ENCODE data around the gene LDB3.

LDB3 gene

DNA sequence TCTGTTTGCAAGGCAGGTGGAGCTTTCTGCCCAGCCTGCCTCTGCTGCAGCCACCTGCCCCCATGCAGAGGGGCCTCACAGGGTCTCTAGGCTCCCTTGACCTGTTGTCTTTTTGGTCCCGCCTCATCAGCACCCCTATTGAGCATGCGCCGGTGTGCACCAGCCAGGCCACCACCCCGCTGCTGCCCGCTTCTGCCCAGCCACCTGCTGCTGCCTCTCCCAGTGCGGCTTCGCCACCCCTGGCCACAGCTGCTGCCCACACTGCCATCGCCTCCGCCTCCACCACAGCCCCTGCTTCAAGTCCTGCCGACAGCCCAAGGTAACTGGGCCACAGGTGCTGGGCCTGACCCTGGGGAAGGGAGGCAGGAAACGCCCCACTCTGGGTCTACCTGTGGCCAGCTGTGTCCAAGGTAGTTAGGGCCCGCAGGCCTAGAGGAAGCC, 38.1 kb downstream of the LDB3 start:
- DNase-seq (ENCODE audit: low read depth, low spot score), result no peak

DNA sequence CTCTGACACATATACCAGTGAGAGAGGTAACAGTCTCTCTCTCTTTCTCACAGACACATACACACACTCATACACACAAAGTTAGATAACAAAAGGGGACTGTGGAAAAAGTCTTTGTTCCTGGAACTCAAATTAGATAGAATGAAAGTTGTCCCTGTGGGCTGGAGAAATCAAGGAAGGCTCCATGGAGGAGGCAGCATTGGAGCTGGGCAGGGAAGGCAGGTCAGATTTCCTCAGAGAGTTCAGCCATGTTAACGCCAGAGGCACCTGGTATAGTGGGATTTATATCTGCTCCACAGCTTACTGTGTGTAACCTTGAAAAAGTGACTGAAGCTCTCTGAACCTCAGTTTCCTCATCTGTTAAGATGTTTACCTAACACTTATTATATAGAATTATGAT, 38.7 kb downstream of the LDB3 start:
- no peak for DNase-seq (ENCODE audit: low read depth, low spot score)

- DNase-seq (ENCODE audit: low read depth, low spot score), result peak; percentile 67
Measured at GRCh38 chr10:86707505-86707904, 39.2 kb downstream of the LDB3 start.

DNA sequence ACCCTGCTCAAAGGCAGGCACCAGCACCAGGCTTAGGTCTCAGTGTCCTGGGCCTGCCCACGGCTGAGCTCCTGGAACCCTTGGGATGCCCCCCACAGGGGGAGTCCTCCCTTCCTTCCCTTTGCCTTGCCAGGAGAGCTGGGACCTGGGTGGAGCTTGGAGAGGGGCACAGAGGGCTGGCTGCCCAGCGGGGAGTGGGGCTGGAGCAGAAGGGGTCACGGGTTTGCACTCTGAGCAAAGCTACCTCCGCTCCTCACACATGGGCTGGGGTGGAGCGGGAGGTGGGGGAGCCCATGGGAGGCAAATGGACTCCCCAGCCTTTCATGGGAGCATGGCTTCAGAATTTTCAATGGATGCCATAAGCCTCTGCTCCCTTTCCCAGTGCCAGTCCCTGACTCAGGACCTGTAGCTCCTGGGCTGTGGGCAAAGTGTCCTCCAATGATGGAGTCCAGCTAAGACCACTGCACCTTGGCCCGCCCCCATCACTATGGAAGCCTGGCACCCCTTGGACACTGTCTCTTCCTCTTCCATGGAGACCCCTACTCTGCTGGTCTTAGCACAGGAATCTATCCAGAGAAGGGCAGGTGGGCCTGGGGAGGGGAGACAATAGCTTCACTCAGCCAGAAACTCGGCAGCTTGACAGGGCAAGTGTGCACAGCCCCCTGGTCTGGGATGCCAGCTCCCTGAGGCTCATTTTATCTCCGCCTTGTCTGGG, 39.9 kb downstream of the LDB3 start:
- DNase-seq (ENCODE audit: low read depth, low spot score), result no peak

DNA sequence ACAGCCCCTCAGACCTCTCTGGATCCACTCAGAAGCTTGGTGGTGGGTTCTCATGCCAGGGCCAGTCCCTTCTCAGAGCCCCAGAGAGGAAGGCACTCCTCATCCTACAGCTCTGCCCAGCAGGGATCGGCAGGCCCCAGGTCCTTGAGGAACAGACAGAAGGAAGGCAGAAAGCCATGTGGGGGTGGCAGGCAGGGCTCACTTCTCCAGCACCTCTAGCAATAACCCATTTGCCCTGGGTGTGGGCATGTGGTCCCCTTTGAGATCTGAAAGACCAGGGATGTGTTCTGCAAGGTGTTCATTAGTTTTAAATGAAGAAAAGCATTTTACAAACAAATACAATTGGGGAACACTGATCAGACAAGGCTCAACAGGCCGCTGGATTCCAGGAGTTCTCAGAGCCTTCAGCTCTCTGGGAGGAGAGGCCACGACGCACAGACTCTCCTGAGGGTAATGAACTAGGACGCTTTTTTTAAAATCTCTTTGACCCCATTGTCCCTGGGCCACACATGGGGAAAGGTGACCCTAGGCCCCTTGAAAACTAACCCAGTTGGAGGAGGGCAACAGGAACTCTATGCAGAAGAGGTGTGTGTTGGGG, 40.6 kb downstream of the LDB3 start:
- no peak for DNase-seq (ENCODE audit: low read depth, low spot score)

DNA sequence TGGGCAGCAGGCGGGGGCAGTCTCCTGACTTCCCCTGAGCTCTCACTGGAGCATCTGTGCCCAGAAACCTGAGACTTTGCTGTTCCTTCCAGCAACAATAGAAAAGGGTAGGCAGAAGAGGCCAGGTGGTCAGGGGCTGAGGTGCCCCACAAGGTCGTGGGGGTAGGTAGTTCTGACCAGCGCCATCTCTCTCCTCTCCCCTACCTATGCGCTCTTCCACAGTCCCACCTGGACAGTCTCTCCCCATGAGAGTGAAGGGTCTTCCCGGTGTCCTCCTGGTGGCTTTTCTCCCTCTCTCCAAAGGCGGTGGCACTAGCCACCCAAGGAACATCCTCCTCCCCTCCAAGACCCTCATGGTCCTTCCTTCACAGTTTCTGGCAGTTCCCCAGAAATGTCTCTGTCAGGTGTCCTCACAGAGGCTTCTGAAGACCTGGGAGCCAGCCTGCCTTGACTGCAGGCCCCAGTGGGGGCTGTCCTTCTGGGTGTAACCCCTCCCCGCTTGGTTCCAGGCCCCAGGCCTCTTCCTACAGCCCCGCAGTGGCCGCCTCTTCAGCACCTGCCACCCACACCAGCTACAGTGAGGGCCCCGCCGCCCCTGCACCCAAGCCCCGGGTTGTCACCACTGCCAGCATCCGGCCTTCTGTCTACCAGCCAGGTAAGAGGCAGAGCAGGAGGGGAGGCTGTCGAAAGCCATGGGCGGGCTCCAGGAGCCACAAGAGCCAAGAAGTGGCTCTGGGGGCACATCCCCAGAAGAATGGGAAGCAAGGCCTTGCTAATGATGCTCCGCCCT, 41.3 kb downstream of the LDB3 start:
- no peak for DNase-seq (ENCODE audit: low read depth, low spot score)

DNA sequence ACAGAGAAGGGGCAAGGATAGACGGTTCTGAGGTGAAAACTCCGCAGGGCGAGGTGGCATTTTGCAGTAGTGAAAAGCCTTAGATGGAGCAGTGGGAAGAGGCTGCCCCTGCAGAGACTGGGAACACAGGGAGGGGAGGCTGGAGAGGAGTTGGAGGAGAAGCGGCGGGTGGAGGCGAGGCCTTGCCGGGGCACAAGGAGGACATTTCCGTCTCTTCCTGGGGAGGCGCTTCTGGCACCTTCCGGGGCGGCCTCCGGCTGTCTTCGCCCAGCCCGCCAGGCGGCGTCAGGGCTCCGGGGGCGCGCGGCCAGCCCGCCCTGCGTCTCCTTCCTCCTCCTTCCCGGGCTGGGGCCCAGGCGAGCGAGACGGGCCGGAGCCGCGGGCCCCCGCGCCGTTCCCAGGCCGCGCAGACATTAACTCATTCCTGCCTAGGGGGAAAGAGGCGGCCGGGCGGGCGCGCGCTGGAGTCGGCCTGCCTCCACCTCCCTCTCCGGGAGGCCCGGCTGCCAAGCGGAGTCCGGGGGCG, 42.7 kb downstream of the LDB3 start:
- DNase-seq (ENCODE audit: low read depth, low spot score), result peak; percentile 95

DNA sequence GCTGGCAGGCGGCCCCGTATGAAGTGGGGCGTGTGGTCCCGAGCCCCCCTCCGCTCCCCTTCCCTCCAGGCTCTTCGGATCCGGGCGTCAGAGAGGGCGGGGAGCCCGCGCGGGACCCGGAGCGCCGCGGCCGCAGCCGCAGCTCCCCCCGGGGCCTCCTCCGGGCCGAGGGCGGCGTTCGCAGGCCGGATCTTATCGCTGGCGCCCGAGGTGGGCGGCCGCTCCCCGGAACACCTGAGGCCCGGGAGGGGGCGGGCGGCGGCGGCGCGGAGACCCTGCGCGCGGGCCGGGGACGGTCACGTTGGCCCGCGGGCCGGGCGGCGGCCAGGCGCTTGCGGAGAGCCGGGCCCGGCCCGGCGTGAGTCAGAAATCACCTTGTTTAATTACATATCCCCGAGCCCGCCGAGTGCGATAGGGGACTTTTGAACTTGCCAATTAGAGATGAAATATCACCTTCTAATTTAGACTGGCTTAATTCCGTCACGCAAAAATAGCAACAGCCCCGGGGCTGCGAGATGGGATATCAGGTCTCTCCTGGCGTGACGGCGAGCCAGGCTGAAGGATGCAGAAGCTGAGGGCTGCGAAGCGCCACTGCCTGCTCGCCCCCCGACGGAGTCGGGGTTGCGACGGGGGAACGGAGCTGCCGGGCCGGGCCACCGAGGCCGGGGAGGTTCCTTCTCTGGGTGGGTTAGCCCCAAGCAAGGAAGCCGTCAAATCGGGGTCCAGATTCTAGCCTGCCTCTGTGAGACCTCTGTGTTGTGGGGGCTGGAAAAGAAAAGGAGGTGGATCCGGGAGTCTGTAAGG, 43.4 kb downstream of the LDB3 start:
- peak; percentile 66 for DNase-seq (ENCODE audit: low read depth, low spot score)

DNA sequence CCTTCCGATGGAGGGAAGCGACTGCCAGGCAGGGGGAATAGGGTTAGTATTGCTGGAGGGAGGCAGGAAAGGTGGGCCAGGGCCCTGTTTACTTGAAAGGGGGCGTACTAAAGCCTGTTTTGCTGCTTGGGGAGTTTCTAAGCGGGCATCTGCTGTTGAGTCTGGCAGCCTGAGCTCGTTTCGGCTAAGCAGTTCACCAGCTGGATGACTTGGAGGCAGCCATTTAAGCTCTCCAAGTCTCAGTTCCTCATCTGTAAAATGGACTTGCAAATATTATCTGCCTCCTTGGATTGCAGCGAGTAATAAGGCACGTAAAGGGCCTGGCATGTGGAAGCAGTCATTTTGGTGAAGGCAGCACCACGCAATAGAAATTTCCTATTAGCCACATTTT, 44.0 kb downstream of the LDB3 start:
- no peak for DNase-seq (ENCODE audit: low read depth, low spot score)

- no peak for DNase-seq (ENCODE audit: low read depth, low spot score)
Measured at GRCh38 chr10:86715156-86715795, 47.0 kb downstream of the LDB3 start.

DNA sequence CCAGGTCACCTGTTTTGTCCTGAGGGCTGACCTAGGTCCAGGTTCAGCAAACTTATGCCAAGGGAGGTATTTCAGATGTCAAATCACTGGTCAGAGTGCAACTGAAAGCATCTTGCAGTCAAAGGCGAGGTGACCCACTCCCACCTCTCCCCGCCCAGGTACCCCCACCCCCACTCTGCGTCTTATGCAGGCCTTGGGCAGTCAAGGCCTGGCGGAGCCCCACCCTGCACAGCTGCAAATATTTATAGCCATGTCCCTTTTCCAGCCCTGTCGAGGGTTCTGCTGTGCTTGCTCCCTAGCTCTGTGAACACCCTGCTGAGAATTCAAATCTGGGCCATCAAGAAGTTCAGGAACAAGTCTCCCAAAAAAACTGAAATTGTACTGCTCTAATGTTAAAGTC, 47.5 kb downstream of the LDB3 start:
- DNase-seq (ENCODE audit: low read depth, low spot score), result no peak

- DNase-seq (ENCODE audit: low read depth, low spot score), result no peak
Measured at GRCh38 chr10:86716466-86716865, 48.2 kb downstream of the LDB3 start.

GRCh38 chr10:86718556-86718955, 50.2 kb downstream of the LDB3 start:
- DNase-seq (ENCODE audit: low read depth, low spot score), result no peak

DNA sequence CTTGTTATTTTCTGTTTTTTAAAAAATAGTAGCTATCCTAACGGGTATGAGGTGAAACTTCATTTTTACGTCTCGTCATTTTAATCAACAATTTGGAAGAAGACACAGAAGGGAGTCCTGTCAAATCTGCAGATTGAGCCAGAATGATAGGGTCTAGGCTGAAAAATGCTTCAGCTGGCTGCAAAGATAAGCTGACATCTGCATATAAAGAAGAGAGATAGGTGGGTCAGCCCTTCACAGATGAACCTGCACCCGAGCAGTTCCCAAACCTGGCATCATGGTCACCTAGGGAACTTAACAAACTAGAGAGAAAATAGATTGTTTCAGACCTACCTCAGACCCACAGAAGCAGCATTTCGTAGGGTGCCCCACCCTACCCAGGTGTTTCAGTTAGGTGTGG, 52.9 kb downstream of the LDB3 start:
- DNase-seq (ENCODE audit: low read depth, low spot score), result no peak

DNA sequence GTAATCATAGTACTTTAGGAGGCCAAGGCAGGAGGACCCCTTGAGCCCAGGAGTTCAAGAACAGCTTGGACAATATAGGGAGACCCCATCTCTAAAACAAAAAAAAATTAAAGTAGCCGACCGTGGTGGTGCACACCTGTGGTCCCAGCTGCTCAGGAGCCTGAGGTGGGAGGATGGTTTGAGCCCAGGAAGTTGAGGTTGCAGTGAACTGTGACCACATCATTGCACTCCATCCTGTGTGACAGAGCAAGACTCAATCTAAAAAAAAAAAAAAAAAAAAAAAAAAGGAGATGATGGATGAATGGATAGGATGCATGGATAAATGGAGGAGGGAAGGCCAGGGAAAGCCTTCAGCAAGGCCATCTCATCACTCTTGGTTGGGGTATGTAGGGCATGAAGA, 54.7 kb downstream of the LDB3 start:
- no peak for DNase-seq (ENCODE audit: low read depth, low spot score)

DNA sequence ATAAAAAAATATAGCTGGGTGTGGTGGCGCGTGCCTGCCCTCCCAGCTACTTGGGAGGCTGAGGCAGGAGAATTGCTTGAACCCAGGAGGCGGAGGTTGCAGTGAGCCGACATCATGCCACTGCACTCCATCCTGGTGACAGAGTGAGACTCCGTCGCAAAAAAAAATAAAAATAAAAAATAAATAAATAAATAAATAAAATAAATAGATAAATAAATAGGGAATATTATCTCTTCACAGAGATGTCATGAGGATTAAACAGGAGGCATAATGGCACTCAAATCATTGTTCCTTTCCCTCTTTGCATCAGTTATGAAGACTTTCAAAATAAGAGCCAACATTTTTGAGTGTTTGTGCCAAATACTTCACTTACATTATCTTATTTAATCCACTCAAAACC, 56.1 kb downstream of the LDB3 start:
- no peak for DNase-seq (ENCODE audit: low read depth, low spot score)

DNA sequence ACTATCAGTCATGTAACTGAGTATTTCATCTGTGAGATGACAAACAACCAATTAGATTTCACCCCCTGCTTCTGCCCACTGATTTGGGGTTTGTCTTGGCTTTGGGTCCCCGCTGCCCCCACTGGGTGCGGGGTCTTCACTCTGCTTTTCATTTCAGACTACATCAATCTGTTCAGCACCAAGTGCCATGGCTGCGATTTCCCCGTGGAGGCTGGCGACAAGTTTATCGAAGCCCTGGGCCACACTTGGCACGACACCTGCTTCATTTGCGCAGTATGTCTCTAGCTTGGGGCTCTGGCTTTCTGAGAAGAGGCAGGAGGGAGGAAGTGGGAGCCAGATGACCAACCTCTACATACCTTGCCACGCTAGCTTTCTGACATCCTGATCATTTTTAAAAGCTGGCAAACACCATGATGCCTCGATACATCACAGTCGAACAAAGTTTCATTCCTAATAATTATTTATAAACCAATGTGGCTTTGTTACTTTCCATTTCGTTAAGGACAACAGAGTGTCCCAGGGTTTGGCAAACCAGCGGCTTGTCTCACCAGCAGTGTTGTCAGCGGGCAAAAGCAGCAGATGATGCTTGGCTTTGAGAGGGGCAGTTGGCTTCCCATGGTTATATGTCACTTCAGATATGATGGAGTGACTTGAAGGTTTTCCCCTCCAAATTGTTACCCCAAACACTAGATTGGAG, 57.8 kb downstream of the LDB3 start:
- no peak for DNase-seq (ENCODE audit: low read depth, low spot score)

- DNase-seq (ENCODE audit: low read depth, low spot score), result no peak
Measured at GRCh38 chr10:86726677-86726999, 58.3 kb downstream of the LDB3 start.

DNA sequence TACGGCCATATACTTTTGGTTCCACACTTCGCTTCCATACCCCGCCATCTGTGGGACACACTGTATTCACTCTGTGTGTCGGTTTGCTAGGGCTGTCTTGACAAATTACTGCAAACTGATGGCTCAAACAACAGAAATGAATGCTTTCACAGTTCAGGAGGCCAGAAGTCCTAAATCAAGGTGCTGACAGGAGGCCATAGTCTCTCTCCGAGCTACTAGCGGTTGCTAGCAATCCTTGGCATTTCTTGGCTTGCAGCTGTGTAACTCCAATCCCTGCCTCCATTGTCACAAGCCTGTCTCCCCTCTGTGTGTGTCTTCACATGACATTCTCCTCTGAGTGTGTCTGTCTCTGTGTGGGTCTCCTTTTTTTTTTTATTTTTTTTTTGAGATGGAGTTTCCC, 59.2 kb downstream of the LDB3 start:
- no peak for DNase-seq (ENCODE audit: low read depth, low spot score)

DNA sequence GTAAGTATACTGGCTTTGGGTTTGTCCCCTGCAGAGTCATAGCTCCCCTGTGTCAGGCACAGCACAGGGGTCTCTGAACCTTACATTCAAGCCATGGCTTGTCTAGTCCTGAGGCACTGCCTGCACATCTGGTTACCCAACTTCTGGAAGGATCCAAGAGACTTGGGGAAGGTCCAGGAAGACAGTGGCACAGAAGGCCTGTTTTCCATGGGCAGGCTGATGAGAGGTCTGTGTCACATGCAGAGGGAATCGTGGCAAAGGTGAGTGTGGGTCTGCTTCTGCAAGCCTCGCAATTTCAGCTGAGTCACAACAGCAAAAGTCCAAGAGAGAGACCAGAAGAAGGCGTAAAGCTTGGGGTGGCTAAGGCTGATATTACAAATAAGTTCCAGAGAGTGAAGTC, 59.7 kb downstream of the LDB3 start:
- no peak for DNase-seq (ENCODE audit: low read depth, low spot score)

DNA sequence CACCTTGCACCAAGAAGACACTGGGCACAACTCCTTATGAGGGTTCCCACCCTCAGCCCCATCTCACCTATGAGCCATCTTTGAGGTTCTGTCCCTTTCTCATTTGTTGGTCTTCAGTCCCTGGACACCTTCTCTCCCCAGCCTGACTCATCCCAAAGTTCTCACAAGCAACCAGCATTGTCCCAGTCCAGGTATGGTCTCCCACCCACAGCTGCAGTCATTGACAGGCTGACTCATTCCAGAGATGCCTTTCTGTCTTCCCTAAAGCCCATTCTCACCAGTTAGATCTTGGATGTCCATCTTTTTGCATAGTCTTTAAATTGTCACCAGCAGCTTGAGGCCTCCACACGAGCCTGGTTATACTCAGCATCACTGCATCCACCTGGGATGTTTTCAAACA, 61.4 kb downstream of the LDB3 start:
- DNase-seq (ENCODE audit: low read depth, low spot score), result no peak
